ENCODE measurements around the gene ZNF330. TPM values are rescaled to one million over a fixed set of nuclear protein-coding genes. Genes with fewer than 3 reads are reported as not detected.
A peak's percentile ranks its signal among the peaks of the same experiment; 100 is the strongest.
"Not testable (repeated sequence)": the region's sequence is repeated elsewhere in the genome, so short reads cannot be mapped to it uniquely, and the experiment has no call there.

The ZNF330 gene
- total RNA-seq, 1 donor from 2014 or later: 31.4 TPM

GRCh38 chr4:141216002-141216761, 4.5 kb upstream of the ZNF330 start:
- no peak overlapping the region for H3K27ac Mint-ChIP-seq

DNA sequence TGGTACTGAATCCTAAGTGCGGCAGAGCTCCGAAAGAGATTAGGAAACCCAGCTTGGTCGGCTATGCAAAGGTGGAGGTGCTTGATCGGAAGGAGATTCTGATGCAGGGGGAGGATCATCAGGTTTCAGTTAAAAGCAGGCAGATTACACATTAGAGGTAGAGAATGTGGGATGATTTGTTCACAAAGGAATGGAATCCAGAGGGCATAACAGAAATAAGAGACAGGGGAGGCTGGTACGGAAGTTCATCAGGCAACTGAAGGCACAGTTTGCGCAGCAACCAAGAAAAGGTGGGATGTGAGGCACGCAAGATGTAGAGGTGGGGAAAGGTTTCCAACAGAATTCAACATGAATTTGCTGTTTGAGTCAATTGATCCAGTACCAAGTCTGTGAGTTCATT, 424 bp upstream of the ZNF330 start:
- H3K4me1 Mint-ChIP-seq (ENCODE audit: low read depth): peaks cover 14% of the 10 kb centered on the region
- peak overlapping the region; percentile 95 for H3K27ac Mint-ChIP-seq
- H3K27me3 Mint-ChIP-seq: no peaks in the 10 kb centered on the region
- no peak for DNase-seq (ENCODE audit: low spot score, unreplicated experiment)
- peaks cover 3% of the 10 kb centered on the region for H3K36me3 Mint-ChIP-seq (ENCODE audit: insufficient read depth)
- no peak for TF ChIP-seq CTCF (IDR thresholded peaks at IDR 0.05; ENCODE audit: unreplicated experiment)
- H3K4me3 Mint-ChIP-seq (ENCODE audit: low read depth): peak overlapping the region; percentile 95
- no peaks in the 10 kb centered on the region for H3K9me3 Mint-ChIP-seq (ENCODE audit: low read depth)

More at GRCh38 chr4:141216002-141216761, 4.5 kb upstream of the ZNF330 start:
- no peaks in the 10 kb centered on the region for H3K27me3 Mint-ChIP-seq
- no peaks in the 10 kb centered on the region for H3K36me3 Mint-ChIP-seq (ENCODE audit: insufficient read depth)
- peaks cover 3% of the 10 kb centered on the region for H3K4me1 Mint-ChIP-seq (ENCODE audit: low read depth)
- no peak overlapping the region for H3K4me3 Mint-ChIP-seq (ENCODE audit: low read depth)
- peaks cover 2% of the 10 kb centered on the region for H3K9me3 Mint-ChIP-seq (ENCODE audit: low read depth)
- TF ChIP-seq CTCF (IDR thresholded peaks at IDR 0.05; ENCODE audit: unreplicated experiment): no peak
- no peak for DNase-seq (ENCODE audit: low spot score, unreplicated experiment)

DNA sequence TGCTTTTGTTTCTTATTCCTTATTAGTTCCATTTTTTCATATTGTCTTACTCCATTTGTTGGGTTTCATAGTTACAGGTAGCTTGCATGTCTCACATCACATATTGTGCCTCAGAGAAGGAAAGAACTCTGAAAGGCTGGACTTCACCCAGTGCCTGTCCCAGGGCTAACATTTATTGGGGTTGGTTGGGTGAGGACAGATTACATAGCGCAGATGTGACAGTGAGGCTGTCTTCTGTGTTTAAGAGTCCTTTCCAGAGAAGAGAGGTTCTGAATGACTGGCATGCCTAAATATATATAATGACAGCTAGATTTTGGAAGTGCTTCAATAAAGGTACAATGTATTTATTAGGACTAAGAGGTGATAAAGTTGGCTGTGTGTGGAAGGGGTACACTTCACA, 2.7 kb downstream of the ZNF330 start:
- Mint-ChIP-seq H3K27ac (no peak overlapping the region), H3K36me3 (ENCODE audit: insufficient read depth) (peaks cover 17% of the 10 kb centered on the region), H3K4me3 (ENCODE audit: low read depth) (no peak overlapping the region), H3K27me3 (no peaks in the 10 kb centered on the region), H3K4me1 (ENCODE audit: low read depth) (peaks cover 14% of the 10 kb centered on the region), H3K9me3 (ENCODE audit: low read depth) (no peaks in the 10 kb centered on the region)
- no peak for DNase-seq (ENCODE audit: low spot score, unreplicated experiment)
- no peak for TF ChIP-seq CTCF (IDR thresholded peaks at IDR 0.05; ENCODE audit: unreplicated experiment)

DNA sequence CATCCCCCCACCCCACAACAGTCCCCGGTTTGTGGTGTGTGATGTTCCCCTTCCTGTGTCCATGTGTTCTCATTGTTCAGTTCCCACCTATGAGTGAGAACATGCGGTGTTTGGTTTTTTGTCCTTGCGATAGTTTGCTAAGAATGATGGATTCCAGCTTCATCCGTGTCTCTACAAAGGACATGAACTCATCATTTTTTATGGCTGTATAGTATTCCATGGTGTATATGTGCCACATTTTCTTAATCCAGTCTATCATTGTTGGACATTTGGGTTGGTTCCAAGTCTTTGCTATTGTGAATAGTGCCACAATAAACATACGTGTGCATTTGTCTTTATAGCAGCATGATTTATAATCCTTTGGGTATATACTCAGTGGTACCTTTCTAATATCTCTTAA, 6.6 kb downstream of the ZNF330 start:
- H3K4me1 Mint-ChIP-seq (ENCODE audit: low read depth); DNase-seq (ENCODE audit: low spot score, unreplicated experiment); H3K4me3 Mint-ChIP-seq (ENCODE audit: low read depth); H3K9me3 Mint-ChIP-seq (ENCODE audit: low read depth); H3K27ac Mint-ChIP-seq; H3K27me3 Mint-ChIP-seq: not testable (repeated sequence)
- H3K36me3 Mint-ChIP-seq (ENCODE audit: insufficient read depth): peaks cover 26% of the 10 kb centered on the region

DNA sequence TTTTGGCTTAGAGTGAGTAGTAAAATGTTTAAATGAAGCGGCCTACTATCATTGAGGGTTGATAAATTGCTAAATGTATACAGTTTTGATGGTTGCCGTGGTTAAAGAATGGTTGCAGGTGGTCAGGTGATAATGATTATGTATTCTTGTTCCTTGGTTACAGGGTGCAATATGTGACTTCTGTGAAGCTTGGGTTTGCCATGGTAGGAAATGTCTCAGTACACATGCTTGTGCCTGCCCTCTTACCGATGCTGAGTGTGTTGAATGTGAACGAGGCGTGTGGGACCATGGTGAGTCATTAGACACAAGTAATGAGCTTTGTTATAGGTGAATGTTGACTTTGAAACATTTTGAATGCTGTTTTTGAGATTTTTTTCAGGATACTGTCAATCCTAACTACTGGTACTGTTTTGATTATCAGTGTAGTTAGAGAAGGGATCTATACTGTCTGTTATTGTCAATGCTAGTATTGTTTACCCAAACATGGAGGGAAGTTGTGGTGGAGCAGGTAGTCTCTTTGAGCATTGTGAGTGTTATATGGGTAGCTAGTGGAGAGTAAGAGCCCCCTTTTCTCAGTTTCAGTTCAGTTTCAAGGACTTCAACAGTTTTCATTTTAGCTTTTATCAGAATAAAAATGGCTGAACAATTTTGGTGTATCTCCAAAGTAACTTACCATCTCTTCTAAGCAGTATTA, 8.9 kb downstream of the ZNF330 start:
- Mint-ChIP-seq H3K9me3 (ENCODE audit: low read depth) (no peaks in the 10 kb centered on the region), H3K4me1 (ENCODE audit: low read depth) (no peaks in the 10 kb centered on the region), H3K36me3 (ENCODE audit: insufficient read depth) (peaks cover 29% of the 10 kb centered on the region), H3K27me3 (no peaks in the 10 kb centered on the region), H3K27ac (peak overlapping the region; percentile 0), H3K4me3 (ENCODE audit: low read depth) (no peak overlapping the region)
- TF ChIP-seq CTCF (IDR thresholded peaks at IDR 0.05; ENCODE audit: unreplicated experiment): no peak
- DNase-seq (ENCODE audit: low spot score, unreplicated experiment): no peak
